Uterus (tissue), 2 donors: Measurements from ENCODE around the gene CCDC188.

Experiments used
- POLR2A ChIP-seq, 2 donors: fragments of 450-650 bp; IDR thresholded peaks; one replicate each; pipeline ENCODE4 v1.6.1; 2016; ENCODE audit warnings: antibody characterized with exemption in 2 of 2, mild to moderate bottlenecking in 1 of 2, moderate library complexity in 1 of 2
- TF ChIP-seq, protein P1 (sequence below), 4 experiments: fragments of 200-600 bp in 2 of 4; fragments of 450-650 bp in 2 of 4; sonication (generic) in 2 of 4; IDR thresholded peaks; one replicate each; pipeline ENCODE4 v1.5.1; 2016 to 2019; ENCODE audit warnings: antibody characterized with exemption in 4 of 4, mild to moderate bottlenecking in 2 of 4, moderate library complexity in 1 of 4

GRCh38 chr22:20194681-20195593 is 44.1 kb upstream of the CCDC188 start:
- TF ChIP-seq, protein P1, sequence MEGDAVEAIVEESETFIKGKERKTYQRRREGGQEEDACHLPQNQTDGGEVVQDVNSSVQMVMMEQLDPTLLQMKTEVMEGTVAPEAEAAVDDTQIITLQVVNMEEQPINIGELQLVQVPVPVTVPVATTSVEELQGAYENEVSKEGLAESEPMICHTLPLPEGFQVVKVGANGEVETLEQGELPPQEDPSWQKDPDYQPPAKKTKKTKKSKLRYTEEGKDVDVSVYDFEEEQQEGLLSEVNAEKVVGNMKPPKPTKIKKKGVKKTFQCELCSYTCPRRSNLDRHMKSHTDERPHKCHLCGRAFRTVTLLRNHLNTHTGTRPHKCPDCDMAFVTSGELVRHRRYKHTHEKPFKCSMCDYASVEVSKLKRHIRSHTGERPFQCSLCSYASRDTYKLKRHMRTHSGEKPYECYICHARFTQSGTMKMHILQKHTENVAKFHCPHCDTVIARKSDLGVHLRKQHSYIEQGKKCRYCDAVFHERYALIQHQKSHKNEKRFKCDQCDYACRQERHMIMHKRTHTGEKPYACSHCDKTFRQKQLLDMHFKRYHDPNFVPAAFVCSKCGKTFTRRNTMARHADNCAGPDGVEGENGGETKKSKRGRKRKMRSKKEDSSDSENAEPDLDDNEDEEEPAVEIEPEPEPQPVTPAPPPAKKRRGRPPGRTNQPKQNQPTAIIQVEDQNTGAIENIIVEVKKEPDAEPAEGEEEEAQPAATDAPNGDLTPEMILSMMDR (IDR thresholded peaks at IDR 0.05), result no peak
- TF ChIP-seq POLR2A (IDR thresholded peaks at IDR 0.05), result no peak
